ENCODE results near the gene CDHR1. TPM values are rescaled to one million over a fixed set of nuclear protein-coding genes. Genes with fewer than 3 reads are reported as not detected.

CDHR1 gene
- total and polyA plus RNA-seq, 5 donors: 2.4 to 9.1 (median 3.6) TPM

DNA sequence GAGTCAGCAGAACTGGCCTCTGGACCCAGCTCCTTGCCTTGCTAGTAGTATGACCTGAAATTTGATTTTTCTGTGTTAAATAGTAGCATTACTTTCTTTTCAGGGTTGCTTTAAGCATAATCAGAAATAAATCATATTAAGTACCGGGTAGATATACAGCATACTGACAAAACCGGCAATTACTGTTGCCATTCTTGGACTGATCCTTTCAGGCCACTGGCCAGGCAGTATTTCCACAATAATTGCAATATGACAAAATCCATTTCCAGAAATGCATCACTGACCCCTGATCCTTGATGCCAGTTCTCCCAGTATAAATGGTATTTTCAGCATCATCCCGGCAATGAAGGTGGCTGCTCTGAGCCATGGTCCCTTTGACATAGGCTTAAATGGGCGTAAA lies 40.1 kb downstream of the CDHR1 start:
- no peaks in the 10 kb centered on the region for H3K9me3 ChIP-seq (ENCODE audit: control insufficient read depth, low read length)
- WGBS: 76% methylated on average over 4 of the region's 4 CpGs
- ATAC-seq (no peak), DNase-seq (no peak)
- H3K4me3 ChIP-seq (ENCODE audit: low read length): no peak overlapping the region
- H3K4me1 ChIP-seq (ENCODE audit: control insufficient read depth, insufficient read depth, low read length): no peaks in the 10 kb centered on the region
- H3K27me3 ChIP-seq (ENCODE audit: control insufficient read depth, insufficient read depth): no peaks in the 10 kb centered on the region
- H3K27ac ChIP-seq (ENCODE audit: low read length): no peak overlapping the region
- intact Hi-C loops (cut with DNase I): no loop called here

DNA sequence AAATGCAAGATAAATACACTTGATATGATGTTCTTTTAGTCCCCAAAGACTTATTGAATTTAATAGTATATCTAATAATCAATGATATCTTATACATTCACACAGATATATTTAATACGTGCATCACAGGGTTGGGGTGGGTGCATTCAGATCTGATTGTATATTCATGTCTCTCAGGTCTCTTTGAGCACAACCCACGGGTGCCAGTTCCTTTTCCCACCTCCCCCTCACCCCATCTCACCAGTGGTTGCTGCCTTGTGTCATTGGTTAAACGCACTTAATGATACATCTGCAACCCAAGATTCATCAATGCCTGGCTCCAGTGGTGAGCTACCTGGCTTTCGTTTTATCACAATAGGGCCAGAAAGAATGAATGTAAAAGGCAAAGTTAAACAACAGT lies 40.8 kb downstream of the CDHR1 start:
- no peaks in the 10 kb centered on the region for H3K4me1 ChIP-seq (ENCODE audit: control insufficient read depth, insufficient read depth, low read length)
- no peak overlapping the region for H3K27ac ChIP-seq (ENCODE audit: low read length)
- WGBS: 78% methylated on average over 4 of the region's 4 CpGs
- DNase-seq (no peak), ATAC-seq (no peak)
- no peak overlapping the region for H3K4me3 ChIP-seq (ENCODE audit: low read length)
- no peaks in the 10 kb centered on the region for H3K27me3 ChIP-seq (ENCODE audit: control insufficient read depth, insufficient read depth)
- H3K9me3 ChIP-seq (ENCODE audit: control insufficient read depth, low read length): no peaks in the 10 kb centered on the region
- intact Hi-C loops (cut with DNase I): no loop called here

DNA sequence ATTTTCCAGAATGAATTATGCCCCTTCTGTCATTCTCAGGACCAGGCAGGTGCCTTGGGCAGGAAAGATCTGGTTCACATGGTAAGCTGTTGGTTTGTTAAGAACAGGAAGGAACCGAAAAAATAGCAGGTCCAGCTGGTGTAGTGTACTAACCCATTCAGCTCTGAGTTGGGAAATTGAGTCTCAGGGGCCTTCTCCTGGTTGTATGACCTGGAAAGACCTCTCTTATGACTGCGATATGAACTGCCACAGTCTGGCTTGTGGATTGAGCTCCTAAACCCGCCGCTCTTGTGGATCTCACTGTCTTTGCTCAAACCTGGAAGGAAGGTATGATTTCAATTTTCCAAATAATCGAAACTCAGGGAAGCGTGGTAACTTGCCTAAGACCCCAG lies 42.5 kb downstream of the CDHR1 start:
- intact Hi-C loops (cut with DNase I): no loop called here
- Histone ChIP-seq H3K27ac (ENCODE audit: low read length) (no peak overlapping the region), H3K27me3 (ENCODE audit: control insufficient read depth, insufficient read depth) (no peaks in the 10 kb centered on the region), H3K4me1 (ENCODE audit: control insufficient read depth, insufficient read depth, low read length) (no peaks in the 10 kb centered on the region), H3K4me3 (ENCODE audit: low read length) (no peak overlapping the region), H3K9me3 (ENCODE audit: control insufficient read depth, low read length) (no peaks in the 10 kb centered on the region)
- DNase-seq: no peak
- peak in 1 of 2 donors; percentile 20 for ATAC-seq
- WGBS: 75% methylated on average over 6 of the region's 6 CpGs

DNA sequence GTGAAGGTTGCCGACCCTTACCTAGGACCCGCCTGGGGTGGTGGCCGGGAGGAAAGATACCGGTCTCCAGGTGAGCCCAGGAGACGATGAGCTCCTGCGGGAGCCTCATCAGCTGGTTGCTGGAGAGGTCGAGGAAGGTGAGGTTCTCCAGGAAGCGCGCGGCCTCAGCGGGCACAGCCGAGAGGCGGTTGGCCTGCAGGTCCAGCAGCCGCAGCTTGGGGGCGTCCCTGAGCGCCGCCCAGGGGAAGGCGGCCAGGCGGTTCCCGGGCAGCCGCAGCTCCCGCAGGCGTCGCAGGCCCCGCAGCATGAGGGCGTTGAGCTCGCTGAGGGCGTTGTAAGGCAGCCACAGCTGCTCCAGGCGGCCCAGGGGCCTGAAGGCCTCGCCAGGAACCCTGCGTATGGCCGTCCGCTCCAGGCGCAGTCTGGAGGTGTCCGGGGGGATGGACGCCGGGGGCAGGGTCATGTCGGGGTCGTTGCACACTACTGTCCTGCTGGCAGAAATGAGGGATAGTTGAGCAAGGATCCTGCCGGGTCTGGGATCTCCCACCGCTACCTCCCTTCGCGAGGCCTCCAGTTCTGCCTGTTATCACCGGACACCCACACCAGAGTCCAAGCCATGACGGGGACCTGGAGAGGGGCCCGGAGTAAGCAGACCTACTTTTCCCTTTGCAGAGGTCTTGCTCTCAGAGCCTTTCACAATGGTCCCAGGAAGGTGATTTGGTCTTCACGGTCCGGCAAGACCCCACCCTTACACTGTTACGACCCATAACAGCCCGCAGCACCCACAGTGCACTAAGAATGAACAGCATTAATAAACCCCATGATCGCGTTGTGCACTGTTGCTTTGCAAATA lies 43.1 kb downstream of the CDHR1 start:
- WGBS: 38% methylated on average over 52 of the region's 52 CpGs
- intact Hi-C loops (cut with DNase I): no loop called here
- ATAC-seq (peak; percentile 65 to 69), DNase-seq (peak; percentile 32 to 88 (median 74))
- Histone ChIP-seq H3K4me3 (ENCODE audit: low read length) (no peak overlapping the region), H3K9me3 (ENCODE audit: control insufficient read depth, low read length) (no peaks in the 10 kb centered on the region), H3K27ac (ENCODE audit: low read length) (no peak overlapping the region), H3K27me3 (ENCODE audit: control insufficient read depth, insufficient read depth) (no peaks in the 10 kb centered on the region), H3K4me1 (ENCODE audit: control insufficient read depth, insufficient read depth, low read length) (no peaks in the 10 kb centered on the region)

DNA sequence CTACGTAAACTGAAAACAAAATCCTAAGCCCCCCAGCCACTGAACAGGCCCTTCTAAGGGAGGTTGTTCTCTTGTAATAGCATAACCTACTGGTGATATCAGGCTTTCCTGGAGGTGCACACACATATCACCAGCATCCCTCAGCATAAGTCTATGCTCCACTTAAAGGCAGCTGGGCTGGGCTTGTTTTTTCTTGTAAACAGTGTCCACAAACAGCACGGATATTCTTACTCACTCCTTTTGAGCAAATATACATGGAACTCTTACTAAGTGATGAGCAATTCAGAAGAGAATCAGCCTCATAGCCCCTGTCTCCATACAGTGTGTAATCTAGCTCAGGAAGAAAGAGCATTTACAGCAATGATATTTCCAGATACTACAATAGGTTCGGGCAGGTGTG lies 44.6 kb downstream of the CDHR1 start:
- Histone ChIP-seq H3K9me3 (ENCODE audit: control insufficient read depth, low read length) (no peaks in the 10 kb centered on the region), H3K27me3 (ENCODE audit: control insufficient read depth, insufficient read depth) (no peaks in the 10 kb centered on the region), H3K4me3 (ENCODE audit: low read length) (no peak overlapping the region), H3K27ac (ENCODE audit: low read length) (no peak overlapping the region), H3K4me1 (ENCODE audit: control insufficient read depth, insufficient read depth, low read length) (no peaks in the 10 kb centered on the region)
- WGBS: 86% methylated on average over 3 of the region's 3 CpGs
- ATAC-seq (no peak), DNase-seq (no peak)
- intact Hi-C loops (cut with DNase I): no loop called here

DNA sequence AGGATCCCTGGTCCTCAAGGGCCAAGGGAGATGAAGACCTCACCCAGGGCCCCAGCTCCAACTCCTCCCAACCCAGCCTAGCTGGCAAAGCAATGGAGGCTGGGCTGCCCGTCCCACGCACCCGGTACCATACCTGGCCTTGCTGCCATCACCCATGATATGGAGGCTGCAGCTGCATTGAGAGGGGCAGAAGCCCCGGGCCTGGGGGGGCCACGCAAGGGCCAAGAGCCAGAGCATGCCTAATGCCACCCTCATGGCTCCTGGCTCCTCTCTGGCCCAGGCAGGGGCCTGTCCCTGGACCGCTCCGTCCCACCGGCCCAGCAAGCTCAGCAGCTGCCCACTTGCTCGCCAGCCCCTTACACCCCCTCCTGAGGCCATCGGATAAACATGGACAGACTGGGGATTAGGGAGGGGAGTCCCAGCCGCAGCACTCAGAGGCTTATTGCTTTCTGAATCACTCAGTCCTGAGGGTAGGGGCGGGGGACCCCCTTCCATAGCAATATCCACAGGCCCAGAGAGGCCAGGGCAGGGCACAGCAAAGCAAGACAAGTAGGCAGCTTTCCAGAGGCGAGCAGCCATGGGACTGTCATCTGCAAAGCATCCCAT lies 47.0 kb downstream of the CDHR1 start, which contains the start of gene LRIT1:
Gene LRIT1, minus strand, starts transcription at position 362 of the 606 bp plus-strand sequence. Its CDS starts 107 bp downstream, at position 255.
- intact Hi-C loops (cut with DNase I): no loop called here
- Histone ChIP-seq H3K27me3 (ENCODE audit: control insufficient read depth, insufficient read depth) (no peaks in the 10 kb centered on the region), H3K27ac (ENCODE audit: low read length) (no peak within 1 kb of the TSS), H3K9me3 (ENCODE audit: control insufficient read depth, low read length) (no peaks in the 10 kb centered on the region), H3K4me1 (ENCODE audit: control insufficient read depth, insufficient read depth, low read length) (no peaks in the 10 kb centered on the region), H3K4me3 (ENCODE audit: low read length) (no peak within 1 kb of the TSS)
- ATAC-seq (no peak), DNase-seq (no peak)
- WGBS: 80% methylated on average over 13 of the region's 13 CpGs

DNA sequence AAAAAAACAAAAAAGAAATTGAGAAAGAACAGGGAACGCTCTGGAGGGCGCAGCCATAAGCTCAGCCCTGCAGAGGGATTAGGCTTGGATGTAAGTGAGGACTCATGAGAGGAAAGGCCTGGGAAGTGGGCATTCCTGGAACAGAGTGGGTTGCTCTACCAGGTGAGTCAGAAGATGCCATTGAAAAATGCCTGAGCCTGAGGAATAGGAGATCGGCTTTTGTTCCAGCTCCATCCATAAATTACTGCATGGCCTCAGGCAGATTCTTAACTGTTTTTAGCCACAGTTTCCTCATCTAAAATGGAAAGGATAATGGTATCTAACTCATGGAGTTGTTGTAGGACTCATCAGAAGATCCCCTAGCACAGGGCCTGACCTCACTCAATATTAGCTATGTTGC lies 49.4 kb downstream of the CDHR1 start:
- H3K27me3 ChIP-seq (ENCODE audit: control insufficient read depth, insufficient read depth): no peaks in the 10 kb centered on the region
- no peaks in the 10 kb centered on the region for H3K9me3 ChIP-seq (ENCODE audit: control insufficient read depth, low read length)
- no peaks in the 10 kb centered on the region for H3K4me1 ChIP-seq (ENCODE audit: control insufficient read depth, insufficient read depth, low read length)
- ATAC-seq (no peak), DNase-seq (no peak)
- H3K4me3 ChIP-seq (ENCODE audit: low read length): no peak overlapping the region
- WGBS: 96% methylated on average over 3 of the region's 3 CpGs
- no peak overlapping the region for H3K27ac ChIP-seq (ENCODE audit: low read length)
- intact Hi-C loops (cut with DNase I): no loop called here

DNA sequence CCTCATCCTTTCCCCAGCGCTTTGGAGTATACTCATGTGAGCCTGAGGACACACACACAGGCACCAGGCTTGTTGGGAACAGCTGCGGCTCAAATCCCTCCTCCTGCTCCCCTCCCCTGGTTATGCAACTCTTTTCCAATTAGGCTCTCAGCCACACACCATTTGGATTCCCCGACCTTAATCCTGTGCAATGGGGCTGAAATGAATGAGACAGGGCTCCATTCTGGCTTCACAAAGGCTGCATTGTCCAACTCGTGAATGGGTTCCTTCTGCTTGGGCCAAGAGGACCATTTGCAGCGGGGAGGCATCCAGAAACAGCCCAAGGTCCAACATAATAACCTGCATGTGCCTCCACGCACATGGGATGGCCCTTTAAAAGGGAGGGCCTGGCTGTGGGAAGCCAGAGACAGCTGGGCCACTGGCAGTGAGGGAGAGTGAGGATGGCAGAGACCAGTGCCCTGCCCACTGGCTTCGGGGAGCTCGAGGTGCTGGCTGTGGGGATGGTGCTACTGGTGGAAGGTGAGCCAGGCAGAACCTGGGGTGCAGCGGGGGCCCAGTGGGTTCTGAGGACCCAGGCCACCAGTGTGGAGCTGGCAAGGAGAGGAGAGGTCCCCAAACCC lies 50.4 kb downstream of the CDHR1 start, which contains the start of gene RGR:
Gene RGR, plus strand, starts transcription at position 403 of the 620 bp plus-strand sequence. Its CDS starts 38 bp downstream, at position 441.
- intact Hi-C loops (cut with DNase I): no loop called here
- Histone ChIP-seq H3K27ac (ENCODE audit: low read length) (no peak within 1 kb of the TSS), H3K9me3 (ENCODE audit: control insufficient read depth, low read length) (no peaks in the 10 kb centered on the region), H3K4me3 (ENCODE audit: low read length) (no peak within 1 kb of the TSS), H3K27me3 (ENCODE audit: control insufficient read depth, insufficient read depth) (no peaks in the 10 kb centered on the region), H3K4me1 (ENCODE audit: control insufficient read depth, insufficient read depth, low read length) (no peaks in the 10 kb centered on the region)
- WGBS: 49% methylated on average over 9 of the region's 9 CpGs
- peak; percentile 88 to 93 for ATAC-seq
- peak; percentile 71 to 88 (median 86) for DNase-seq

DNA sequence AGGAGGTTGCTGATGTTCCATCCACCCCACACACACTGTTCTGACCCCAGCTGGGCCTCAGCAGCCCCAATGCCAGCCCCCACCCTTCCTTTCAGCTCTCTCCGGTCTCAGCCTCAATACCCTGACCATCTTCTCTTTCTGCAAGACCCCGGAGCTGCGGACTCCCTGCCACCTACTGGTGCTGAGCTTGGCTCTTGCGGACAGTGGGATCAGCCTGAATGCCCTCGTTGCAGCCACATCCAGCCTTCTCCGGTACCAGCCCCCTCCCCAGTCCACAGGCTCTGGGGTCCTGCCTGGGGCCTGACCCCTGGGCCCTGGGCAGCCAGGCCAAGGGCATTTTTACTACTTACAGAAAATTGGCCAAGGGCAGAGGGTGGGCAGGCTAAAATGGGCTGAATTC lies 53.2 kb downstream of the CDHR1 start:
- H3K9me3 ChIP-seq (ENCODE audit: control insufficient read depth, low read length): no peaks in the 10 kb centered on the region
- ATAC-seq: no peak
- 80% methylated on average over 6 of the region's 6 CpGs for WGBS
- no peak overlapping the region for H3K27ac ChIP-seq (ENCODE audit: low read length)
- H3K4me1 ChIP-seq (ENCODE audit: control insufficient read depth, insufficient read depth, low read length): no peaks in the 10 kb centered on the region
- DNase-seq: no peak
- no peaks in the 10 kb centered on the region for H3K27me3 ChIP-seq (ENCODE audit: control insufficient read depth, insufficient read depth)
- intact Hi-C loops (cut with DNase I): no loop called here
- no peak overlapping the region for H3K4me3 ChIP-seq (ENCODE audit: low read length)

DNA sequence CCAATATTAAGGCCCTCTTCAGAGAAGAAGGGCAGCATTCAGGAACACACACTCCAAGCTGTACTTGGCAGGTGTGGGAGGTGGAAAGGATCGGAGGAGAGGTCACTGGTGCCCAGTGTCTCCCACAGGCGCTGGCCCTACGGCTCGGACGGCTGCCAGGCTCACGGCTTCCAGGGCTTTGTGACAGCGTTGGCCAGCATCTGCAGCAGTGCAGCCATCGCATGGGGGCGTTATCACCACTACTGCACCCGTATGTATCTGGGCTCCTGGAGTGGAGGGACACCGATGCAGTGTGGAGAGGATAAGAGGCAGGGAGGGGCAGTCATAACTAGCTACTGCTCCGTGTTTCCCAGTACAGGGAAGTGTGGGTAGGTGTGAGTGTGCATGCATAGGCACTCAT lies 54.5 kb downstream of the CDHR1 start:
- intact Hi-C loops (cut with DNase I): no loop called here
- no peak for ATAC-seq
- no peaks in the 10 kb centered on the region for H3K27me3 ChIP-seq (ENCODE audit: control insufficient read depth, insufficient read depth)
- 68% methylated on average over 12 of the region's 12 CpGs for WGBS
- H3K27ac ChIP-seq (ENCODE audit: low read length): no peak overlapping the region
- no peak overlapping the region for H3K4me3 ChIP-seq (ENCODE audit: low read length)
- no peak for DNase-seq
- no peaks in the 10 kb centered on the region for H3K9me3 ChIP-seq (ENCODE audit: control insufficient read depth, low read length)
- H3K4me1 ChIP-seq (ENCODE audit: control insufficient read depth, insufficient read depth, low read length): no peaks in the 10 kb centered on the region

Measured in right cardiac atrium (tissue), 5 donors.